Measurements from ENCODE around the gene GJA1.

GJA1 gene

GRCh38 chr6:121403964-121404363 lies 31.5 kb upstream of the GJA1 start:
- no peak overlapping the region for H3K4me3 ChIP-seq (ENCODE audit: low read length in 2 of 2)
- no peaks in the 10 kb centered on the region for H3K9me3 ChIP-seq (replicated peaks in 1 of 2; ENCODE audit: control insufficient read depth in 2 of 2, insufficient read depth in 1 of 2, low read depth in 1 of 2, low read length in 2 of 2)
- H3K18ac ChIP-seq (ENCODE audit: low read length), result no peak overlapping the region
- DNase-seq (ENCODE audit: low spot score), result no peak
- H3K9ac ChIP-seq (ENCODE audit: low read depth, low read length, poor library complexity), result no peak overlapping the region
- H3K4me1 ChIP-seq (ENCODE audit: control insufficient read depth in 2 of 2, insufficient read depth in 1 of 2, low read depth in 1 of 2, low read length in 2 of 2), result peaks cover 0 to 3% of the 10 kb centered on the region in 2 donors
- no peak overlapping the region for H2BK15ac ChIP-seq (ENCODE audit: low read length)
- no peak overlapping the region for H4K91ac ChIP-seq (ENCODE audit: low read depth, low read length, poor library complexity)
- H2AK5ac ChIP-seq (ENCODE audit: low read depth, low read length), result no peak overlapping the region
- H3K27ac ChIP-seq (replicated peaks; ENCODE audit: low read length), result no peak overlapping the region
- no peak overlapping the region for H2BK5ac ChIP-seq (ENCODE audit: low read length)
- H3K4ac ChIP-seq (ENCODE audit: low read length), result no peak overlapping the region
- no peaks in the 10 kb centered on the region for H3K36me3 ChIP-seq (replicated peaks in 1 of 2; ENCODE audit: control insufficient read depth in 2 of 2, insufficient read depth in 2 of 2, low read length in 2 of 2)
- H2BK120ac ChIP-seq (ENCODE audit: low read depth, low read length), result no peak overlapping the region
- no peak overlapping the region for H3K23ac ChIP-seq (ENCODE audit: low read depth, low read length, poor library complexity)
- no peak overlapping the region for H3K4me2 ChIP-seq (ENCODE audit: insufficient read depth, low read length, poor library complexity, severe bottlenecking)
- no peaks in the 10 kb centered on the region for H3K79me1 ChIP-seq (ENCODE audit: low read depth, low read length)
- no CpG with 5 or more reads among the region's 2 CpGs for WGBS, 2 donors (ENCODE audit: extremely low coverage in 2 of 2, insufficient read length in 2 of 2, insufficient replicate concordance in 1 of 2)
- H3K14ac ChIP-seq (ENCODE audit: low read length), result no peak overlapping the region
- no peak overlapping the region for H2BK12ac ChIP-seq (ENCODE audit: low read length)
- no peak overlapping the region for H2AFZ ChIP-seq (ENCODE audit: low read length)
- H3K27me3 ChIP-seq (ENCODE audit: control insufficient read depth in 3 of 3, insufficient read depth in 3 of 3, low read depth in 1 of 3, low read length in 3 of 3), result no peaks in the 10 kb centered on the region
- H4K8ac ChIP-seq (ENCODE audit: low read depth, low read length), result no peak overlapping the region

- Histone ChIP-seq H3K79me1 (ENCODE audit: low read depth, low read length) (no peaks in the 10 kb centered on the region), H3K4me1 (ENCODE audit: control insufficient read depth in 2 of 2, insufficient read depth in 1 of 2, low read depth in 1 of 2, low read length in 2 of 2) (peaks cover 0 to 1% of the 10 kb centered on the region in 2 donors), H3K9me3 (replicated peaks in 1 of 2; ENCODE audit: control insufficient read depth in 2 of 2, insufficient read depth in 1 of 2, low read depth in 1 of 2, low read length in 2 of 2) (no peaks in the 10 kb centered on the region), H3K14ac (ENCODE audit: low read length) (no peak overlapping the region), H2BK120ac (ENCODE audit: low read depth, low read length) (no peak overlapping the region), H2AK5ac (ENCODE audit: low read depth, low read length) (no peak overlapping the region), H2BK15ac (ENCODE audit: low read length) (no peak overlapping the region), H3K4ac (ENCODE audit: low read length) (no peak overlapping the region), H3K36me3 (replicated peaks in 1 of 2; ENCODE audit: control insufficient read depth in 2 of 2, insufficient read depth in 2 of 2, low read length in 2 of 2) (no peaks in the 10 kb centered on the region), H3K4me2 (ENCODE audit: insufficient read depth, low read length, poor library complexity, severe bottlenecking) (no peak overlapping the region), H3K27ac (replicated peaks; ENCODE audit: low read length) (no peak overlapping the region), H3K9ac (ENCODE audit: low read depth, low read length, poor library complexity) (no peak overlapping the region), H4K91ac (ENCODE audit: low read depth, low read length, poor library complexity) (no peak overlapping the region), H2BK5ac (ENCODE audit: low read length) (no peak overlapping the region), H3K23ac (ENCODE audit: low read depth, low read length, poor library complexity) (no peak overlapping the region), H2AFZ (ENCODE audit: low read length) (no peak overlapping the region), H2BK12ac (ENCODE audit: low read length) (peak overlapping the region; percentile 58), H3K4me3 (ENCODE audit: low read length in 2 of 2) (no peak overlapping the region), H3K18ac (ENCODE audit: low read length) (no peak overlapping the region), H4K8ac (ENCODE audit: low read depth, low read length) (no peak overlapping the region), H3K27me3 (ENCODE audit: control insufficient read depth in 3 of 3, insufficient read depth in 3 of 3, low read depth in 1 of 3, low read length in 3 of 3) (no peaks in the 10 kb centered on the region)
- DNase-seq (ENCODE audit: low spot score), result no peak
- no CpG with 5 or more reads among the region's 9 CpGs for WGBS, 2 donors (ENCODE audit: extremely low coverage in 2 of 2, insufficient read length in 2 of 2, insufficient replicate concordance in 1 of 2)
Observed at GRCh38 chr6:121405306-121405705, 30.1 kb upstream of the GJA1 start.

- Histone ChIP-seq H3K27ac (replicated peaks; ENCODE audit: low read length) (no peak overlapping the region), H3K36me3 (replicated peaks in 1 of 2; ENCODE audit: control insufficient read depth in 2 of 2, insufficient read depth in 2 of 2, low read length in 2 of 2) (no peaks in the 10 kb centered on the region)
- WGBS, 2 donors (ENCODE audit: extremely low coverage in 2 of 2, insufficient read length in 2 of 2, insufficient replicate concordance in 1 of 2), result no CpG with 5 or more reads among the region's 19 CpGs
Observed at GRCh38 chr6:121408321-121408720, 27.1 kb upstream of the GJA1 start.

GRCh38 chr6:121413879-121414278 lies 21.6 kb upstream of the GJA1 start:
- Histone ChIP-seq H3K4ac (ENCODE audit: low read length) (no peak overlapping the region), H2BK12ac (ENCODE audit: low read length) (no peak overlapping the region), H3K27ac (replicated peaks; ENCODE audit: low read length) (no peak overlapping the region), H3K9me3 (replicated peaks in 1 of 2; ENCODE audit: control insufficient read depth in 2 of 2, insufficient read depth in 1 of 2, low read depth in 1 of 2, low read length in 2 of 2) (peaks cover 0 to 2% of the 10 kb centered on the region in 2 donors), H3K4me3 (ENCODE audit: low read length in 2 of 2) (no peak overlapping the region), H3K14ac (ENCODE audit: low read length) (no peak overlapping the region), H2BK15ac (ENCODE audit: low read length) (no peak overlapping the region), H3K79me1 (ENCODE audit: low read depth, low read length) (no peaks in the 10 kb centered on the region), H3K18ac (ENCODE audit: low read length) (no peak overlapping the region), H3K9ac (ENCODE audit: low read depth, low read length, poor library complexity) (no peak overlapping the region), H2BK120ac (ENCODE audit: low read depth, low read length) (no peak overlapping the region), H2AK5ac (ENCODE audit: low read depth, low read length) (no peak overlapping the region), H3K4me2 (ENCODE audit: insufficient read depth, low read length, poor library complexity, severe bottlenecking) (no peak overlapping the region), H2AFZ (ENCODE audit: low read length) (no peak overlapping the region), H3K4me1 (ENCODE audit: control insufficient read depth in 2 of 2, insufficient read depth in 1 of 2, low read depth in 1 of 2, low read length in 2 of 2) (no peaks in the 10 kb centered on the region), H3K36me3 (replicated peaks in 1 of 2; ENCODE audit: control insufficient read depth in 2 of 2, insufficient read depth in 2 of 2, low read length in 2 of 2) (no peaks in the 10 kb centered on the region), H4K8ac (ENCODE audit: low read depth, low read length) (no peak overlapping the region), H2BK5ac (ENCODE audit: low read length) (no peak overlapping the region), H4K91ac (ENCODE audit: low read depth, low read length, poor library complexity) (no peak overlapping the region), H3K27me3 (ENCODE audit: control insufficient read depth in 3 of 3, insufficient read depth in 3 of 3, low read depth in 1 of 3, low read length in 3 of 3) (no peaks in the 10 kb centered on the region), H3K23ac (ENCODE audit: low read depth, low read length, poor library complexity) (no peak overlapping the region)
- no peak for DNase-seq (ENCODE audit: low spot score)
- WGBS, 2 donors (ENCODE audit: extremely low coverage in 2 of 2, insufficient read length in 2 of 2, insufficient replicate concordance in 1 of 2), result no CpG with 5 or more reads among the region's 2 CpGs

More at GRCh38 chr6:121408321-121408720, 27.1 kb upstream of the GJA1 start:
- Histone ChIP-seq H3K27me3 (ENCODE audit: control insufficient read depth in 3 of 3, insufficient read depth in 3 of 3, low read depth in 1 of 3, low read length in 3 of 3) (no peaks in the 10 kb centered on the region), H2BK15ac (ENCODE audit: low read length) (no peak overlapping the region), H4K91ac (ENCODE audit: low read depth, low read length, poor library complexity) (no peak overlapping the region), H3K79me1 (ENCODE audit: low read depth, low read length) (no peaks in the 10 kb centered on the region), H3K4me1 (ENCODE audit: control insufficient read depth in 2 of 2, insufficient read depth in 1 of 2, low read depth in 1 of 2, low read length in 2 of 2) (peaks cover 0 to 1% of the 10 kb centered on the region in 2 donors), H3K4me3 (ENCODE audit: low read length in 2 of 2) (no peak overlapping the region), H2BK12ac (ENCODE audit: low read length) (no peak overlapping the region), H3K9me3 (replicated peaks in 1 of 2; ENCODE audit: control insufficient read depth in 2 of 2, insufficient read depth in 1 of 2, low read depth in 1 of 2, low read length in 2 of 2) (no peaks in the 10 kb centered on the region), H3K14ac (ENCODE audit: low read length) (no peak overlapping the region), H2BK5ac (ENCODE audit: low read length) (no peak overlapping the region), H2AK5ac (ENCODE audit: low read depth, low read length) (no peak overlapping the region), H3K4me2 (ENCODE audit: insufficient read depth, low read length, poor library complexity, severe bottlenecking) (no peak overlapping the region), H2BK120ac (ENCODE audit: low read depth, low read length) (no peak overlapping the region), H3K23ac (ENCODE audit: low read depth, low read length, poor library complexity) (no peak overlapping the region), H3K4ac (ENCODE audit: low read length) (no peak overlapping the region), H2AFZ (ENCODE audit: low read length) (no peak overlapping the region), H4K8ac (ENCODE audit: low read depth, low read length) (no peak overlapping the region), H3K9ac (ENCODE audit: low read depth, low read length, poor library complexity) (no peak overlapping the region), H3K18ac (ENCODE audit: low read length) (no peak overlapping the region)
- DNase-seq (ENCODE audit: low spot score), result no peak
